Embryonic facial prominence (tissue), 1 donor: ENCODE results near the gene MIOS.
"Not testable (repeated sequence)": the region's sequence is repeated elsewhere in the genome, so short reads cannot be mapped to it uniquely, and the experiment has no call there.

Source experiments
- DNase-seq: peaks from one replicate; pipeline ENCODE4 v3.0.0-alpha.2; 2016; ENCODE audit errors: extremely low spot score

Gene MIOS

DNA sequence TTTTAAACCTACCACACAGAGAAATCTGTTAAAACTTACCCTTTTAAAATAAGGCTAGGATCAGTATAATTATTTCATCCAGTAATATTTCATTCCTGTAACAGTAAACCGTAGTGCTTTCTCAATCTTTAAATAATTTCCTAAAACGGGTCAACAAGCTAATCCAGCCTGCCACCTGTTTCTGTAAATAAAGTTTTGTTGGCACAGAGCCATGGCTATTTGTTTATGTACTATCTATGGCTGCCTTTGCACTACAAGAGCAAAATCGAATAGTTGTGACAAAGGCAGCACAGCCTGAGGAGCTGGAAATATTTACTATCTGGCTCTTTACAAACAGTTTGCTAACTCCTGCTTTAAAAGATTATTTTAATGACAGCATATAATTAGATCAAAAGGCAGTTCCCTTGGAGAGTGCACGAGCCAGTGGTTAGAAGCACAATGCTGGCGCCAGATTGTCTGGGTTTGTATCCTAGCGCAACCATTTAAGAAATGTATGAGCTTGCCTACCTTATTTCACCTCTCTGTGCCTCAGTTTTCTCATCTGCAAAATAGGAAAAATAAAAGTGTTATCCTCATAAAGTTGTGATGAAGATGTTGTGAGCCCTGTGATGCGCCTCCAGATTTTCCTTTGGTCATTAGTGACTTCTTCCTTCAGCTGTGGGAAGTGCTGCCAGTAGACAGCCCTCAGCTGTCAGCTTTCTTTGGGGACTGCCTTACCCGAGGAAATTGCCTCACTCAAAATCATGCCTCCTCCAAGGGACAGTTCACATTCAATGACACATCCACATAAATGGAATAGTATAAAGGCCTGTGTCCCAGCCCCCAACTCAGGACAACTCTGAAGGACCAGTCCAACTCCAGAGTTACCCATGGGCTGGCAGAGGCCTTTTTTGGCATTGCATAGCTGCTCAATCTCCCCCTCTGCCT lies 11.8 kb upstream of the MIOS start:
- no peak for DNase-seq

DNA sequence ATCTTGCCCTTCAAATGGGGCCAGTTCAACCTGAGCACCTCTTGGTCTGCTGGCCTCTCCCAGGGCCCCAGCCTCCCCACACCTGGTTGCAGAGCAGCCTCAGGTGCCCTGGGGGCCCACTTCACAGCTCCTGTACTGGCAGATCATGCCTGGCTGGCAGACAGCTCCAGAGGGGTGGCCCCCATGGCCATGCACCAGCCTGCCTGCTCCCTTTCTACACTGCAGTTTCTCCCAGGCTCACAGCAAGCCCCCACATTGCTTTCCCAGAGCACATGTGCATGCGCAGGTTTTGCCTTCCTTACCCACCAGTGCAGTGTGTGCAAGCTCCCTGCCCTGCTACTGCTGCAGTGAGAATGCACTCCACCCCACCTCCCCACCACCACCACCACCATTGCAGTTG lies 9.8 kb upstream of the MIOS start:
- no peak for DNase-seq

DNA sequence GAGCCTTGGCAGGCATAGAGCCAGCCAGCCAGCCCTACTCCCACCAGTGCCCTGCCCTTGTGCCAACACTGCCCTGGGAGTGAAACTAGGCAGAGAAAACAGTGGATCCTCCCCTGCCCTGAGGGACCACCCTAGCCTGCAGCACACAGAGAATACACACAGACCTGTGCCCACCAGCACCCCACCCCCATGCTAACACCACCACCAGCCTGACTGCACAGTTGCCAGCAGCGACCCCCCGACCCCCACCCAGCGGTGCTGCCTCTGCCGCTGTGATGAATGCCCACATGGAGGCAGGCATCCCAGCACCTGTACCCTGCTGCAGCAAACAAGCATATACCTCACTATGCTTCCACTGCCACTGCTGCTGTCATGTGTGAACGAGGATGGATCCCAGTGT lies 9.4 kb upstream of the MIOS start:
- DNase-seq = no peak

GRCh38 chr7:7561591-7561990 lies 5.1 kb upstream of the MIOS start:
- DNase-seq = not testable (repeated sequence)

DNA sequence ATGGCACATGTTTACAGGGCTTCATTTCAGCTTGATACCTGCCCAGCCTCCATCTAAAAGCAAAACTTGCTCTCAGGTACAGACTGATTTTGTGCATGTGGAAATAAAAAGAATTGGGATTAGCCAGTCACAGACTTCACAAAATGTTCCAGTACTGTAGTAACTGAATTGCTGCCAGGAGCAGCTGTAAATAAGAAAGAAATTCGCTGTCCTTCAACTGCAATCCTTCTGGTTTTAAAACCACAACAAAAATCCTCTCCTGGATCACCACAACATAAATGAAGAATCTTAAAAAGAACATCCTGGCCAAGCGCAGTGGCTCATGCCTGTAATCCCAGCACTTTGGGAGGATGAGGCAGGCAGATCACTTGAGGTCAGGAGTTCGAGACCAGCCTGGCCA lies 3.9 kb upstream of the MIOS start:
- no peak for DNase-seq

GRCh38 chr7:7563269-7563668 lies 3.4 kb upstream of the MIOS start:
- no peak for DNase-seq

GRCh38 chr7:7563813-7564212 lies 2.9 kb upstream of the MIOS start:
- no peak for DNase-seq

DNA sequence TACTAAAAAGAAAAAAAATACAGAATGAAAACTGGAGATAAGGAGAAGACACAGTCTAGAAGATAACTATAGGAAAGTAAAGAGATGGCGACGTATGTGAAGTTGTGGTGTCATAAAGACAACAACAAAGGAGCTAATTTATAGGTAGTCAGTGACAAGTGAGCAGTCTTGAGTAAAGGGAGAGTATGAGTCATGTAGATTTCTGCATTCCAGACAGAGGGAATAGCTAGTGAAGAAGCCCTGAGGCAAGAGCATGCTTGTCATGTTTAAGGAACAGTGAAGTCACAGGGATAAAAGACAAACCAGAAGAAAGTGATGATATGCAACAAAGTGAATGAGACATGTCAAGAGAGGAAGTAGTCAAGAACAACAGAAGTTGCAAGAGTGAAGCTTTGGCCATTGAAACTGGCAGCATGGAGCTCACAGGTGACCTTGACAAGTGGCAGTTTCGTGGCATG lies 2.3 kb upstream of the MIOS start:
- no peak for DNase-seq

GRCh38 chr7:7565018-7565680 lies 1.5 kb upstream of the MIOS start:
- no peak for DNase-seq

- DNase-seq = no peak
Observed at GRCh38 chr7:7565746-7566650, 686 bp upstream of the MIOS start.

DNA sequence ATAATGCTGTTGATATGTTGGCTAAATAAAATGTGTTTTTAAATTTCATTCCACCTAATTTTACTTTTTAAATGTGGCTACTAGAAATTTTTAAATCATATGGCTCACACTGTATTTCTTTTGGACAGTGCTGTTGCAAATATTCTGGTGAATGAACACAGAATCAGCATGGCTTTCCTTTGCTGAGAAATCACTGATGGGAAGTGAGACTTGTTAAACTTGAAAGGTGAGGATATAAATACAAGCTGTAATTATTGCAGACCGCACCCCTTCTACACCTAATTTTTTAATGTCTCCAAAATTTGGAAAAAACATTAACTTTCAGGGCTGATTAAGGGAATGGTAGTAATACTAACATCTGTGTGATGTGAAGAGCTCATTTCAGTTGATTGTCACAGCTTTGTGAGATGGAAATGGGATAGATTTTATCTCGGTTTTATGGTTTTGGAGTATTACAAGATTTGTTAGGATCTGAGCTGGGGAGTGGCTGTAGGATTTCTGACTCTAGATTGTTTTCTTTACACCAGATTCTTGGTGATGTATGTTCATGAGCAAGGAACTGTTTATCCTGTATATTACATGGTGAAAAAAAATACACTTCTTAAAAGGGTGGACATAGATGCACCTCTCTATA lies 1.3 kb downstream of the MIOS start:
- no peak for DNase-seq

DNA sequence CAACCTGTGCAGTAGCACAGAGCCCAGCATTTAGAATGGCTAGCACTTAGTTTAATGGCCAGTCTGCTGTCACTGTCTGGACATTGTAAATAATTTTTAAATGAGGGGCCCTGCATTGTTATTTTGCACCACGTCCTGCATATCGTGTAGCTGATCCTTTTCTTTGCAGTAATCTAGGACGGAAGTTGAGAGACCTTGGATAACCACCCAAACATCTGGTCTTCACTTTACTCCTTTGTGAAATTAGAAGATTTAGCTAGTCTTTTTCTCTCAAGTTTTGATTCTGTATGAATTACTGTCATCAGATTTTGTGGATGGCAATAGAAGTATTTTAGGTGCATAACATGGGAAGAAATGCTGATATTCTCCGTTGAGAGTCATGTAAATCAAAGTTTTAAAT lies 1.9 kb downstream of the MIOS start:
- no peak for DNase-seq

- no peak for DNase-seq
Observed at GRCh38 chr7:7569081-7569527, 2.4 kb downstream of the MIOS start.

DNA sequence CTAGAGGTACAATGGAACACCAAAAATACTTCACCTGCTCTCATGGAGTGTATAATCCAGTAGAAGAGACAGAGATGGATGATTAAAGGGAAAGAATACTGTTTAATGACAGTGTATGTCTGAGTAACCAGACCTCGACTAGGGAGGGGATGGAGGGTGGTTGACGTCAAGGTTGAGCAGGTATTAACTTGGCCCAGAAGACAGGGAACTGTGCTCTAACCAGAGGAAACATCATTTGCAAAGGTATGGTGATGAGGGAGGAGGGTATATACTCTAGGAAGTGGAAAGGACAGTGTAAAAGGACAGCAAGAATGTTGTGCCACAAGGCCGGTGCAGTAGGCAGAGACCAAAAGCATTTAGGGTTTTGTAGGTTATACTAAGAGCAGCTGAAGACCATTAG lies 2.9 kb downstream of the MIOS start:
- DNase-seq = no peak

- DNase-seq = no peak
Observed at GRCh38 chr7:7570584-7570983, 3.9 kb downstream of the MIOS start.

DNA sequence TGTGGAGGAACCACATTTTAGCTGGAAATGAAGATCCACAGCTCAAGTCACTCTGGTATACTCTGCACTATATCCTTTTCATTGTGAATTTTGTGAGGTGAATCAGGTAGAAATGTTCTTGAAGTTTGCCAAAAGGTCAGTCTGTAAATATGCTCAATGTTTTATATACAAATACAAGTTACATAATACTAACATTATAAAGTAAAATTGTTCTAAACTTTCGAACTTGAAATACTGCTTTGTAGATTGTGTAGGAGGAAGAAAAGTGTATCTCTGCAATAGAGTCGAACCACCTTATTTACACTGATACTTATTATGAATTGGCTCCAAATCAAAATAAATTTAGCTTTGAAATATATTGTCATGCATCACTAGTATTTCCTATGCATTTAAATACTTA lies 7.0 kb downstream of the MIOS start:
- no peak for DNase-seq

DNA sequence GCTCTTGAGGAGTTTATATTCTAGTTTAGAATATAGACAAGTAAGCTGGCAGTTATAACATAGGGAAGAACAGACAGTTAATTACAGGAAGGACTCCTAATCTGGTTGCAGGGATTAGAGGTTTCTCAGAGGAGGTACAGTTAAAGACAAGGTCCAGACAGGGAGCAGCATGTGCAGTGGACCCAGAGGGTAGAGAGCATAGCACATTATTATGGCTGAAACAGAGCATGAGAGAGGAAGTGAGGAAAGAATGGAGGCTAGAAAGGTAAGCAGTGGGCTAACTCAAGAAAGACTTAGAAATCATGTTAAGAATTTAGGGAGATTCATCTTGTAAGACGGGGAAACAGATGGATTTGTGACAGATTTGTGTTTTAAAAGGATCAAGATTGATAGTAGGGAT lies 9.7 kb downstream of the MIOS start:
- no peak for DNase-seq

GRCh38 chr7:7577888-7578287 lies 11.2 kb downstream of the MIOS start:
- DNase-seq = no peak

GRCh38 chr7:7579638-7580037 lies 13.0 kb downstream of the MIOS start:
- no peak for DNase-seq

GRCh38 chr7:7581531-7582179 lies 15.0 kb downstream of the MIOS start:
- DNase-seq = no peak

- DNase-seq = no peak
Observed at GRCh38 chr7:7582596-7582995, 15.9 kb downstream of the MIOS start.
